Stimulated activated naive CD8-positive, alpha-beta T cell treated with anti-CD3 and anti-CD28 coated beads, Interleukin-15, Interleukin-2, amounts not matched to agents 100 ng/mL and 50 ng/mL, for 24 hours (primary cell): ENCODE data around the gene CYB5R3.

Experiments used
- H3K27ac Mint-ChIP-seq: one replicate; pipeline ENCODE4 v1.8.0; 2021; ENCODE audit warnings: mild to moderate bottlenecking, mixed read lengths
- H3K27me3 Mint-ChIP-seq: one replicate; pipeline ENCODE4 v1.8.0; 2021; ENCODE audit warnings: mixed read lengths
- H3K36me3 Mint-ChIP-seq: one replicate; pipeline ENCODE4 v1.8.0; 2021; ENCODE audit warnings: low read depth, mixed read lengths
- H3K4me1 Mint-ChIP-seq: one replicate; pipeline ENCODE4 v1.8.0; 2021; ENCODE audit warnings: low read depth, mixed read lengths
- H3K4me3 Mint-ChIP-seq: one replicate; pipeline ENCODE4 v1.8.0; 2021; ENCODE audit warnings: mild to moderate bottlenecking, mixed read lengths
- H3K9me3 Mint-ChIP-seq: one replicate; pipeline ENCODE4 v1.8.0; 2021; ENCODE audit warnings: mixed read lengths

The CYB5R3 gene

DNA sequence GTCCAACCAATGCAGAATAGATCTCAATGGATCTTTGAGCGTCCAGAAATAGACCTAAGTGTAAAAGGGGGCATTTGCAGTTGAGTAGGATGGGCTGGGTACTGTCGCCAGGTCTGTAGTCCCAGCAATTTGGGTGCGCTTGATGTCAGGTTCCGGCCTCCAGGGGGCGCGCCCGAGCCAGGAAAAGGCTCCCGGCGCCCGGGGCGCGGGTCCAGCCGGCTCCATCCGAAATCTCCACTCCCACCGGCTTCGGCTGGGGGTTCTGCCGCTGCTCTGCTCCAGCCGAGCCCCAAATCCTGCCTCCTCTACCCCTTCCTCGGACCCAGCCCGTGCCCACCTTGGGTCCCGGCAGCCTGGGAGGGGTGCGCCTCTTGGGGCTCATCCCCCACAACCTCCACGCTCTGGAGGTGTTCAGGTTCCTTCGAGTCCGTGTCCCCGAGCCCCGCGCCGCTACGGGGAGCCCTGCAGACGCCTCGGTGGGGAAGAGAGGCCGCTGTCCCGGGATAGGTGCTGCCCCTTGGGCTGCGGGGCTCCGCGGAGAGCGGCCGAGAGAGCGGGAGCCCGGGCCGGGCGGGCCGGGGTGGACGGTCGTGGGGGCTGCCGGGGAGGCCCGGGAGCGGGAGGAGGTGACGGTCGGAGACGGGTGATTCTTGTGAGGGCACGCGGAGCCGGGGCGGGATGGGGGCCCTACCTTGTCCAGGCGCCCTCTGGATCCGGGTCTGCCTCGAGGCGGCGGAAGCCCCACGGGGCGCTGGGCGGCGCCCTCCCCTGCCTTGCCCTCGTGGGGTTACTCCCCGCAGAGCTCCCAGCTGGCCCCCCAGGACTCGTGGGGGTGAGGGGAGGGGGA is 13.0 kb upstream of the CYB5R3 start:
- H3K27ac Mint-ChIP-seq = no peak overlapping the region
- no peaks in the 10 kb centered on the region for H3K9me3 Mint-ChIP-seq
- peaks cover 5% of the 10 kb centered on the region for H3K27me3 Mint-ChIP-seq
- peaks cover 9% of the 10 kb centered on the region for H3K4me1 Mint-ChIP-seq
- H3K36me3 Mint-ChIP-seq = no peaks in the 10 kb centered on the region
- peak overlapping the region; percentile 57 for H3K4me3 Mint-ChIP-seq

DNA sequence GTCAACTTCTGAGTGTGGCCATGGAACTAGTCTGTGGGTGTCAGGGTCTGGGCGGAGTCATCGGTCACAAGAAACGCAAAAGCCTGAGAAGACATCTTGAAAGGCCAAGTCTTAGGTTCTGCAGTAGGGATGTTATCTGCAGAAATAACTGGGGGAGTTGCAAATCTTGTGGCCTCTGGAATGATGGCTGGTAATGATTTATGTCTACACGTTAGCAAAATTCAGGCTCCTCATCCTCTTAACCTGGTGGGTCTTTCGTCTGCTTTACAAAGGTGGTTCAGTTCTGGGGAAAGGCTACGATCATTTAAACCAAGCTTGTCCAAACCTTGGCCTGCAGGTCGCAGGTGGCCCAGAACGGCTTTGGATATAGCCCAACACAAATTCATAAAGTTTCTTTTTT is 7.4 kb upstream of the CYB5R3 start:
- Mint-ChIP-seq H3K36me3 (no peaks in the 10 kb centered on the region), H3K27ac (no peak overlapping the region), H3K9me3 (no peaks in the 10 kb centered on the region), H3K27me3 (no peaks in the 10 kb centered on the region), H3K4me3 (no peak overlapping the region), H3K4me1 (peaks cover 5% of the 10 kb centered on the region)

DNA sequence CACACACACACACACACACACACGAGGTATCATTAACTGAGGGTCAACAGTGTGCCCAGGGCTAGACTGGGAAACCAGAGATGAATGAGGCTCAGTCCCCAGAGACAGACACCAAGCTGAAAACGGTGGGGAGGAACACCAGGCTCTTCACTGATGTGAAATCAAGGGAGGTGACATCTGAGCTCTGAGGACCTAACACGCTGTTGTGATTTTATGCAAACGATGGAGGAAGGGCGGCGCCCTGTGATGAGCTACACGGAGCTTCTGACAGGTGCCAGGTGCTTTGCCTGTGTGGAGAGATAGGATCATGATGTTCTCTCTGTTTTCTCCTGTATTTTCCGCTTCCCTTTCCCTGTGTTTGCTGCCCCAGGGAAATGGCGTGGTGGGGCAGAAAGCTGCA is 6.5 kb upstream of the CYB5R3 start:
- H3K27me3 Mint-ChIP-seq = no peaks in the 10 kb centered on the region

DNA sequence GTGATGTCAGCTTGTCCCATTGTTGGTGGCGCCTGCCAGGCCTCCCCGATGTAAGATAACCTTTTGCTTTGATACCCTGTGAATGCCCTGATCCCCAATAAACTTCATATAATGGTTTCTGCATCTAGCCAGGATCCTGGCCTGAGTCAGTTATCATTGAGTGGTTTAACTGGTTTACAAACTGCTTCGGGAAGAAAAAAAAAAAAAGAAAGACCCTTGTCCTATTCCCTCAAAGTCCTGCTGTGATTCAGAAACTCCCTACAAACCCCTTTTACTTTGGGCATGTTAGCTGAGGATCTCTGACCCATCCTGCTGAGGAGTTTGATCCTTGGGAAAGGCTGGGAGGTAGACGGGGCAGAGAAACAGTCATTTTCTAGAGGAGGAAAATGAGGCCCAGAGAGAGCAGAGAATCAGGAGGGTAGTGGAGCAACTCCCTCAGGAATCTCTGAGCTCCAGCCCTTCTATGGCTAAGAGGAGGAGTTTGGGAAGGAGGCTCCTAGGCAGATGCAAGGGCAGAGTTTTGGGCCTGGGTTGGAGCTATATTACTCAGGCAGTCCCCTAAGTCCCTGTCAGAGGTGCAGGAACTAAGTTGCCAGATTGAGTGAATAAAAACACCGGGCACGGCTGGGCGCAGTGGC is 5.4 kb upstream of the CYB5R3 start:
- Mint-ChIP-seq H3K36me3 (no peaks in the 10 kb centered on the region), H3K27me3 (no peaks in the 10 kb centered on the region), H3K4me3 (no peak overlapping the region), H3K27ac (no peak overlapping the region), H3K4me1 (peaks cover 5% of the 10 kb centered on the region), H3K9me3 (no peaks in the 10 kb centered on the region)

More for the DNA sequence above, 6.5 kb upstream of the CYB5R3 start:
- Mint-ChIP-seq H3K4me3 (no peak overlapping the region), H3K9me3 (no peaks in the 10 kb centered on the region), H3K27ac (no peak overlapping the region), H3K36me3 (no peaks in the 10 kb centered on the region), H3K4me1 (peaks cover 5% of the 10 kb centered on the region)

DNA sequence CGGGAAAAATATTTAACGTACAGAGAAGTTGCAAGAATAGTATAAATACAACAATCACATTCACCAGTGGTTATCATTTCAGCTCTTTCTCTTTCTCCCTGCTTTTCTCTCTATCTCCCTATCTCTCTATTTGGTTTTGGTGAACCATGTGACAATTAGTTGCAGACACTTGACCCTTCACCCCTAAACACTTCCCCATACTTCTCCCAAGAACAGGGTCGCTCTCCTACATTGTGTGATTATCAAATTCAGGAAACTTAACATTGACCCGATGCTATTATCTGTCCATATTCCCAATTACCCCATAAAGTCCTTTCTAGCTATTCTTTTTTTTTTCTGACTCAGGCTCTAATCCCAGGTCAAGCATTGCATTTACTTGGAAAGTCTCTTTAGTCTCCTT is 4.8 kb upstream of the CYB5R3 start:
- H3K4me1 Mint-ChIP-seq = peaks cover 5% of the 10 kb centered on the region
- no peak overlapping the region for H3K27ac Mint-ChIP-seq
- H3K27me3 Mint-ChIP-seq = no peaks in the 10 kb centered on the region
- H3K9me3 Mint-ChIP-seq = no peaks in the 10 kb centered on the region
- no peaks in the 10 kb centered on the region for H3K36me3 Mint-ChIP-seq
- H3K4me3 Mint-ChIP-seq = no peak overlapping the region

DNA sequence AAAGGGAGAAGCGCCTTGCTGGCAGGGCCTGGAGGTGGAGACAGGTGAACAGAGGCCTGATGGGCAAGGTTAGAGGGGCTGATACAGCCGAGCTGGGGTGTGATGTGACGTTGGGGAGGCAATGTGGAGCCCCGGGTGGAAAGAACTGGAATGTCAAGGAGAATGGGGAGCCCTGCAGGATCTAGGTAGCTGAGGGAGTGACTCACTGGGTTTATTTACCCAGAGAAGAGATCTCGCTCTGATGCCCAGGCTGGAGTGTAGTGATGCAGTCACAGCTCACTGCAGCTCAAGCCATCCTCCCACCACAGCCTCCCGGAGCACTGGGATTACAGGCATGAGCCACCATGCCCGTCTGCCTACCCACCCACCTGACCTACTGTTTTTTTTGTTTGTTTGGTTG is 1.9 kb upstream of the CYB5R3 start:
- H3K4me1 Mint-ChIP-seq = peaks cover 21% of the 10 kb centered on the region
- H3K9me3 Mint-ChIP-seq = no peaks in the 10 kb centered on the region
- no peak overlapping the region for H3K27ac Mint-ChIP-seq
- H3K4me3 Mint-ChIP-seq = peak overlapping the region; percentile 26
- H3K27me3 Mint-ChIP-seq = no peaks in the 10 kb centered on the region
- peaks cover 4% of the 10 kb centered on the region for H3K36me3 Mint-ChIP-seq

DNA sequence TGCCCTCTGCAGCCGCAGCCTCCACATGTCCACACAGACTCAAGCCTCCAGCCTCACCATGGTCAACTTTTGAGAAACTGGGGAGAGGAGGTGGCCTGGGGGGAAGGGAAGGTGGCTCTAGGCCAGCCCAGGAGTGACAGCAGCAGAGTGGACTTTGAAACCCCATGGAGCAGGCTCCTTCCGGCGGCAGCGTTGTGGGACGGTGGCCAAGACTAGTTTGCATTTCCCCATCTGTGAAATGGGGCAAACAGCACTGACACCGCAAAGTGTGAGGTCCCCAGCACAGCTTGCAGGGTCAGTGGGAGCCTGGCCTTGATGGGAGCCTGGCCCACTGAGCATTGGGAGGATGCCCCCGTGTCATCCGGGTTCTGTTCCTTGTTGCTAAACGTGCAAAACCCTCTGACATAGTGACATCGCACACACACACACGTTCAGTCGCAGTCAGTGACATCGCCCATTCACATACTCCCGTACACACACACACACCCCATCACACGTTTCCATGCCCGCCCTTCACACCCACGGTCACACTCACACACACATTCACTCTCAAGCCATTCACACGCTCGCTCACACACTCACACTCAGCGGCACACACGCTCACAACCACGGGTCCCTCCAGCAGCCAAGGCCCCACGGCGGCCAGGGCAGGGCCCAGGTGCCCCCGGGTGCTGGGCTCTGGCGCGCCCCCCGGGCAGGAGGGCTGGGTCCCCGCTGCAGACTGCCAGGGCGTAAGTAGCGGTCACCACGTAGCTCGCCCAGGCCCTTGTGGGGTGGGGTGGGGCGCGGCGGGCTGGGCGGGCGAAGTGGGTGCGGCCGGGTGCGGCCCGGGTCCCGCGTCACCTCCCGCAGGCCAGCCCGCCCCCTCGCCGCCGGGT is 585 bp downstream of the CYB5R3 start:
- Mint-ChIP-seq H3K27me3 (no peaks in the 10 kb centered on the region), H3K36me3 (peaks cover 4% of the 10 kb centered on the region), H3K4me1 (peaks cover 41% of the 10 kb centered on the region), H3K9me3 (no peaks in the 10 kb centered on the region), H3K27ac (peak overlapping the region; percentile 95), H3K4me3 (peak overlapping the region; percentile 95)

DNA sequence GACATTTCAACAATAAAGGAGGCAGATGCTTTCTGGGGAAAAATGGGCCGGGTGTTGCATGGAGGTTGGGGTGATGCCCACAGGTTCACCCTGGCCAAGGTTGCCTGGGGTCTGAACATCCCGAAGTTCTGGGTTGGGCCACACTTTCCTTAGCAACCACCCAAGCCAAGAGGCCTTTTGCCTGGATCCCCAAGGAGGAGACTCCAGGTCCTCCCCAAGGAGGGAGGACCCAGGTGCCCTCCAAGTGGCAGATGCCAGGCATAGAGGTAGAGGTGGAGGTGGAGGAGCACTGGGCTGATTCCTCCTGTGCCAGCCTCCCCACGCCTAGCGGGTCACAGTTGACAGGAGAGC is 1.2 kb downstream of the CYB5R3 start:
- peak overlapping the region; percentile 34 for H3K27ac Mint-ChIP-seq
- peaks cover 41% of the 10 kb centered on the region for H3K4me1 Mint-ChIP-seq
- peak overlapping the region; percentile 95 for H3K4me3 Mint-ChIP-seq
- H3K9me3 Mint-ChIP-seq = no peaks in the 10 kb centered on the region
- peaks cover 4% of the 10 kb centered on the region for H3K36me3 Mint-ChIP-seq
- no peaks in the 10 kb centered on the region for H3K27me3 Mint-ChIP-seq

DNA sequence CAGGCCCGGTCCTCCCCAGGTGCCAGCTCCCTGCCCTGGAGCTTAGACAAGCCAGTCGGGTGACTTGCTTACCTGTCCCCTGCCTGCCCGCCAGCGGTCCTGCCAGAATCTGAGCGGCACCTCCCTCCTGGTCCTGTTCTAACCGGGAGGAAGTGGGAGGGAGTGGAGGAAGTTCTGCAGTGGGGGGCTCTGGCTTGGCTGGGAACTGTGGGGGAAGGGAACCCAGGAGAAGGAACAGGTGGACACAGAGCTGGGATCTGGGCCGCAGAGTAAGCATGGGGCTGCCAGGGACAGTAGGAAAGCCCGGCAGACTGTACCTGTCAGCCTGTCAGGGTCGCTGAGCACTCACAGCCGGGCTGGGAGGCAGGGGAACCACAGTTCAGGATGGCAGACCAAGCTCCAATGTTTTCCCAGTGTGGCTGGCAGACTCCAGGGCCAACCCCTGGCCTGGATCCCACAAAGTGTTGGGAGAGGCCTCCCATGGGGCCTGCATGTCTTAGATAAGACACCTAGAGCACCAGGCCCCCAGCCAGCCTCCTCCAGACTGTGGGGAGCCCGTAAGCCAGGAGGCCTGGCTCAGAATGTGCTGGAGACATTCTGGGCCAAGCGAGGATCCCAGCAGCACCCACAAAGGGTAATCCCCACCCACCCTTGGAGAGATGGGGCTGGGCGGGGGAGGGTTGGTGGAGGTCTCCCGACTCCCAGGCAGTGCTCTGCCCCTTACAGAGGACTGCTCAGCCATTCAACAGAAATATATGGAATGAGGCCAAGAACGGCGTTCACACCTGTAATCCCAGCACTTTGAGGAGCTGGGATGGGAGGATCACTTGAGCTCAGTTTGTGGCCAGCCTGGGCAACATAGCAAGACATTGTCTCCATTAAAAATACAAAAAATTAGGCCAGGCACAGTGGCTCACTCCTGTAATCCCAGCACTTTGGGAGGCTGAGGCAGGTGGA is 2.3 kb downstream of the CYB5R3 start:
- H3K4me3 Mint-ChIP-seq = peak overlapping the region; percentile 95
- peaks cover 41% of the 10 kb centered on the region for H3K4me1 Mint-ChIP-seq
- no peaks in the 10 kb centered on the region for H3K27me3 Mint-ChIP-seq
- no peak overlapping the region for H3K27ac Mint-ChIP-seq
- no peaks in the 10 kb centered on the region for H3K9me3 Mint-ChIP-seq
- H3K36me3 Mint-ChIP-seq = peaks cover 4% of the 10 kb centered on the region

DNA sequence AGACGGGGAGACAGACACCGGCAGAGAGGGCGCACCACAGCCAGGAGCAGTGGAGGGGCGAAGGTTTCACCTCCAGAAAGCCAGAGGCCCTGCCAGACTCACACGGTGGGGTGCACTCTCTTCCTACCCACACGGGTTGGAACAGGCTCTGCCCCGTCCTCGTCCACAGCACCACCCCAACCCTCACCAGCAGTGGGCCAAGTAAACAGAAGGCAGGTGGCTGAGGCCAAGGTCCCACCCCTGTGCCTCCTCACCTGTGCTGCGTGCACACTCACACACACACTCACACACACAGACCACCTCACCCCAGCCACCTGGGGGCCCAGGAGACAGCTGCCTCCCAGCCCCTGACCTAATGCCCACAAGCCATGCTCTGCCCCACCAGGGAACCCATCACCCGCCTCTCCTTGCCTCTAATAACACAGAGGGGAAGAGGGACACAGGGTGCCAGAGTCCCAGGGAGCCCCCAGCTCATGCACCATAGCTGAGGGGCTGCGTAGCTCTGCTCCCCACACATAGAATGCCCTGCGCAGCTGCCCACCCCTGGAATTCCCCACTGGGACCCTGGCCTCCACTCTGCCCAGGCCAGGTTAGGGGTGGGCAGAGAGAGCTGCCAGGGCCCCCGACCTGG is 3.1 kb downstream of the CYB5R3 start:
- Mint-ChIP-seq H3K27me3 (no peaks in the 10 kb centered on the region), H3K27ac (peak overlapping the region; percentile 52), H3K9me3 (no peaks in the 10 kb centered on the region), H3K4me3 (no peak overlapping the region), H3K36me3 (peaks cover 4% of the 10 kb centered on the region), H3K4me1 (peaks cover 41% of the 10 kb centered on the region)

DNA sequence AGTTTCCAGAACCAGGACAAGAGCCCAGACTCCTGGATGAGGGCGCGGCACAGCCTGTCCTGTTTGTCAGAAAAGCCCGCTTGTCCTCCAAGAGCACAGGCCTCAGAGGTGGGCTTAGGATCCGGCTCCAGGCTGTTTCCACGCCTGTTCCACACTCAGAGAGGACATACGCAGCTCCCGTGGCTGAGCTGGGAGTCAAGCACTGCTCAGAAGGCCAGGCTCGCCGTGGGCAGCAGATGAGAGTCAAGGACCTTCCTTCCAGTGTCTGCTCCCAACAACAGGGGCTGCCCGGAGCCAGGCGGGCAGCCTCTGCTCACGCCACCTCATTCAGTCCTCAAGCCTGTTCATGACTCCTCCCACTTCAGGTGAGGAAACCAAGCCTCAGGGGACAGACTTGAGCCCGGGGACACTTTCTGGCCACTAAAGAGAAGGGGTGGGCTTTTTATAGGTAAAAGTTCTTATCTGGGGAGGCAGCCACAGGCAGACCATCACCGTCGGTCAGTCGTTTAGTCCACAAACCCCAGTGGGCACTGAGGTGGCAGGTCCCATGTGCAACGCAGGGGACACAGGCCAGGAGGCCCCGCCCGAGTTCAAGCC is 3.8 kb downstream of the CYB5R3 start:
- no peak overlapping the region for H3K27ac Mint-ChIP-seq
- no peaks in the 10 kb centered on the region for H3K27me3 Mint-ChIP-seq
- no peak overlapping the region for H3K4me3 Mint-ChIP-seq

DNA sequence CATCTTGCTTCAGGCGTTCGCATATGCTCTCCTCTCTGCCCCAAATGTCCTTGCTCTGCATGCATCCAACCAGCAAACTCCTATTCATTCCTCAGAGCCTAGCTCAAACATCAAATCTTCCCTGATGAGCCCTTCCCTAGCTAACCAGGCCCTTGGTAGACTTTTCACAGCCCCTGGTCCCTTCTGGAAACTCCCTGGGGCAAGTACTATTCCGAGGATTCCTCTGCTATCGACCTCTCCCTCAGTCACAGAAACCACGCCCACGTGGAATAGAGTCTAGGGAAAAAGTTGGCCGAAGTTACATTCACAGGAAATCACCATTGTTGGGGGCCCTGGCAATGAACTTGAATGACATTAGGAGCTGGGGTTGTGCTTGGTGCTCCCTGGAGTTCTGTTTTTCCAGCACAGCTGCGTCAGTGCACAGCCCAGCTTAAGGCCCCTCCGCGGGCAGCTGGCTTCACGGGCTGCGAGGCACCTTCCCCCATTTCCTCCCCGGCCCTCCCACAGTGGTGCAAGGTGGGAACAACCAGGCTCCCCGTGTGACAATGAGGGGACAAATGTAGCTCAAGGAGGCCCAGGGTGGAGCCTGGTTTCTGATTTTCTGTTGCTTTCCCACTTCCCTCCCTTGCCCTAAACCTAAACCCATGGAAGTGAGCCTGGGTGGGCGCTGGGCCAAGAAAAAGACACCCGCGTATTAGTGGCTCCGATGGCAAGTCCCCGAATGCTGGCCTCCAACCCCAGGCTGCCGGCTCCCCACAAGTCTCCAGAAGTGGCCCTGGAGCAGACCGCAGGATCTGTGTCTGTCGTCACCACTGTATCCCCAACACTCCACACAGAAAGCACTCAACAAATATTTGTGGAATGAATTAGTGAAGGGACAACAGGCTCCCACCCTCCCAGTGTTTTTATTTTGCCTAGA is 4.5 kb downstream of the CYB5R3 start:
- Mint-ChIP-seq H3K27me3 (no peaks in the 10 kb centered on the region), H3K9me3 (no peaks in the 10 kb centered on the region), H3K4me3 (no peak overlapping the region), H3K4me1 (peaks cover 43% of the 10 kb centered on the region), H3K27ac (peak overlapping the region; percentile 1), H3K36me3 (peaks cover 4% of the 10 kb centered on the region)

More for the DNA sequence above, 3.8 kb downstream of the CYB5R3 start:
- Mint-ChIP-seq H3K36me3 (peaks cover 4% of the 10 kb centered on the region), H3K9me3 (no peaks in the 10 kb centered on the region), H3K4me1 (peaks cover 41% of the 10 kb centered on the region)
